GM19463 (cell line): ENCODE results near the gene NRBF2.
"Not testable (repeated sequence)": the region's sequence is repeated elsewhere in the genome, so short reads cannot be mapped to it uniquely, and the experiment has no call there.

ENCODE experiments used
- ATAC-seq: cut with Tn5 transposase; IDR thresholded peaks from one replicate; pipeline ENCODE4 v1.9.1; 2021; ENCODE audit warnings: mild to moderate bottlenecking, moderate library complexity; ENCODE audit not compliant: unreplicated experiment

NRBF2 gene

GRCh38 chr10:63116452-63117072, 16.6 kb upstream of the NRBF2 start:
- ATAC-seq: no peak

GRCh38 chr10:63119041-63119440, 14.1 kb upstream of the NRBF2 start:
- no peak for ATAC-seq

- ATAC-seq: no peak
These were observed 12.6 kb upstream of the NRBF2 start for GRCh38 chr10:63120554-63120953.

GRCh38 chr10:63123727-63124362, 9.3 kb upstream of the NRBF2 start:
- ATAC-seq: no peak

- ATAC-seq: no peak
These were observed 7.7 kb upstream of the NRBF2 start for GRCh38 chr10:63125459-63125858.

- no peak for ATAC-seq
These were observed 4.7 kb upstream of the NRBF2 start for GRCh38 chr10:63128443-63128842.

- no peak for ATAC-seq
These were observed 3.2 kb upstream of the NRBF2 start for GRCh38 chr10:63129888-63130287.

GRCh38 chr10:63132651-63133055, 475 bp upstream of the NRBF2 start:
- ATAC-seq: no peak

GRCh38 chr10:63133821-63134557, 861 bp downstream of the NRBF2 start:
- ATAC-seq: no peak

- no peak for ATAC-seq
These were observed 4.2 kb downstream of the NRBF2 start for GRCh38 chr10:63137306-63137705.

GRCh38 chr10:63140077-63140476, 6.9 kb downstream of the NRBF2 start:
- no peak for ATAC-seq

- ATAC-seq: no peak
These were observed 9.0 kb downstream of the NRBF2 start for GRCh38 chr10:63142136-63142535.

GRCh38 chr10:63143987-63144386, 10.9 kb downstream of the NRBF2 start:
- no peak for ATAC-seq

GRCh38 chr10:63145782-63146181, 12.7 kb downstream of the NRBF2 start:
- ATAC-seq: no peak

GRCh38 chr10:63146503-63146902, 13.4 kb downstream of the NRBF2 start:
- ATAC-seq: no peak

GRCh38 chr10:63150745-63151144, 17.6 kb downstream of the NRBF2 start:
- ATAC-seq: no peak

GRCh38 chr10:63153868-63154545, 20.9 kb downstream of the NRBF2 start:
- not testable (repeated sequence) for ATAC-seq

- ATAC-seq: no peak
These were observed 21.6 kb downstream of the NRBF2 start for GRCh38 chr10:63154546-63155387.

- ATAC-seq: no peak
These were observed 22.4 kb downstream of the NRBF2 start for GRCh38 chr10:63155388-63156020.

GRCh38 chr10:63156236-63156635, 23.1 kb downstream of the NRBF2 start:
- ATAC-seq: no peak
